Left cardiac atrium (tissue), 4 donors: ENCODE results near the gene NIBAN1. TPM values are rescaled to one million over a fixed set of nuclear protein-coding genes. Genes with fewer than 3 reads are reported as not detected.
A peak's percentile ranks its signal among the peaks of the same experiment; 100 is the strongest.
"Not testable (repeated sequence)": the region's sequence is repeated elsewhere in the genome, so short reads cannot be mapped to it uniquely, and the experiment has no call there.

ENCODE experiments used
- ATAC-seq, 2 donors: fragments of 200-7000 bp; cut with Tn5 transposase; one replicate each; pipeline ENCODE4 v1.9.1; 2020; ENCODE audit warnings: mild to moderate bottlenecking in 2 of 2, moderate library complexity in 2 of 2
- DNase-seq: peaks from one replicate; pipeline ENCODE4 v3.0.0-alpha.2; 2020
- intact Hi-C, 2 donors: fragments of 100-400 bp; cut with DNase I; formaldehyde crosslinking; loops; one replicate each; pipeline versions ENCODE4 v1.14.1 to v1.15.1; 2022 to 2023
- long read RNA-seq: library from polyadenylated mRNA; unstranded; transcript quantifications from one replicate; pipeline ENCODE4 v2.0.0, GENCODE V29; 2021
- total RNA-seq, 2 donors: library from RNA; stranded (reverse); fragmentation: NEBNext Ultra II Directional; extraction: Animal tissue kit (Norgen Biotek cat#: 25700); gene quantifications; one replicate each; pipeline ENCODE4 v1.2.1, GENCODE V29; 2021
- donor health status: DM: no; HTN: yes; CAD: no.
- donor health status: DM: no; HTN: yes; CAD: no; lungs with severe emphysema.
- donor health status: DM: yes; HTN: yes; CAD: no.
- donor health status: Dilated cardiomyopathy.

NIBAN1 gene
- 100 to 1,000 TPM; 281 to 313 TPM for total RNA-seq
- long read RNA-seq, full-length matches to known transcripts = 211 of 399 reads
- long read RNA-seq, partial matches to known transcripts = 25 of 399 reads
- long read RNA-seq, other reads (novel, unspliced or antisense) = 163 of 399 reads

- peak; percentile 76 to 89 for ATAC-seq
- intact Hi-C loops = loop anchor here in 1 of 2 donors (5.0 kb wide), 1 partner anchor 92 kb away; no protein-coding TSS in a partner anchor
- DNase-seq = peak; percentile 80
These were observed at the start of gene NIBAN1 for GRCh38 chr1:184974056-184974836. Gene NIBAN1, minus strand, starts transcription at chr1:184974508. Its CDS starts 152 bp downstream, at chr1:184974356.

GRCh38 chr1:185017966-185018365 is 43.7 kb upstream of the NIBAN1 start:
- no peak for DNase-seq
- ATAC-seq = peak in 1 of 2 donors; percentile 37
- intact Hi-C loops = no loop called here

DNA sequence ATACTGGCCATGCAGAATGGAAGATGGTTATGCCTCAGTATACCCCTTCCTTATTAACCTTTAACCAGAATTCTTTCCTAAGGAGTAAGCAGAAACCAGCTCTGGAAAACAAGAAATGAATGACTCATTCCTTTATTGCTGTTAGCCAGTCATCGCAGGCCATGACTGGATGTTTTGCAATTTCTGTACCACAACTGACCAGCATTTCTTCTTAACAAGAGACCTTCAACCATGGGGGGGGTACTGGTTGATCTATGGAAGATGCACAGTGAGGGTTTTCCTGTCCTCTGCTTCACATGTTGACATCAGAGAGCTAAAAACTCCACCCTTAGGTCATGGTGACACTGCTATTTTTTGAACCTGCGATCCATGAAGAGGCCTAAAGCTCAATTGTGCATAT is 43.0 kb upstream of the NIBAN1 start:
- ATAC-seq = no peak
- DNase-seq = no peak
- intact Hi-C loops = no loop called here

DNA sequence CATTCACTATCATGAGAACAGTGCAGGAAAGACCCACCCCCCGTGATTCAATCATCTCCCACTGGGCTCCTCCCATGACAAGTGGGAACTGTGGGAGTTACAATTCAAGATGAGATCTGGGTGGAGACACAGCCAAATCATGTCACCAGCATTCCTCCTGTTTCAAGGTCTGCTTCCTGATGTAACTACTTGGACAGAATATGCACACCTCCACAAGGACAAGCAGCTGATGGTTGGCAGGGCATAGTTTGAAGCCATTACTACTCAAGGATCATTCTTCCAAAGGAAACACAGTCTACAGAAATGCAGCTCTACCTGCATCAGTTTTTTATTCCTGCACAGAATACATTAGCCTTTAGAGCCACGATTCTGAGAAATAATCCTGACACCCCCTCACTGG is 42.6 kb upstream of the NIBAN1 start:
- ATAC-seq = no peak
- intact Hi-C loops = no loop called here
- no peak for DNase-seq

DNA sequence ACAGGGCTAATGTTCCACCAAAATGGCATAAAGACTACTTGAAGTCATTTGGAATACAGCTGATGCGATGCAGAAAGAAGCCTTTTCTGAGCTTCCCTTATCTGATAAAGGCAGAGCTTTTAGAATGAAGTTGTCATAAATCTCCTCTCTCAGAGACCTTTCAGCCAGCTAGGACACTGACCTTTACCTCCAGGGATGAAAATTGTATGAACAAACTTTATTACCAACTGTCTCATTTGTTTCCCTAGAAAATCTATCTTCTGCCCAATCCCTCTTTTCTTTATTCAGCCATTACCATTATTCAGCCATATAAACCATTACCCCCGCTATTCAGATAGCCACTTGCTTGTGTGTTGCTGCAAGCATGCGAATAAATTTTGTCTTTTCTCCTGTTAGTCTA is 41.3 kb upstream of the NIBAN1 start:
- DNase-seq = no peak
- intact Hi-C loops = no loop called here
- no peak for ATAC-seq

DNA sequence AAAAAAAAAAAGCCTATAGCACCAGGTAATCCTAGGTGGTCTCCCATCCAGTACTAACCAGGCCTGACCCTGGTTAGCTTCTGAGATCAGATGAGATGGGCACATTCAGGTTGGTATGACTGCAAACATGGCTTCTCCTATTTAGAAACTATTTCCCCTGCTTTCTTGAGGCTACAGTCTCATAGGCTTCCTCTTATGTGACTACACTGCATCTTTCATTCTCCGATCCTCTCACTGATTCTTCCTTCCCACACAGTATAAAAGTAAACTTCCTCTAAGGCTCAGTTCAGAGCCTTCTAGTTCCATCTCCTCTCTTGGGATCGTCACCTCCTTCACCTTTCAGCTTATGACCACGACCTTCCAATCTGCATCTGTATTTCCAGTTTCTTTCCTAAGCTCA is 40.6 kb upstream of the NIBAN1 start:
- no peak for ATAC-seq
- no peak for DNase-seq
- intact Hi-C loops = no loop called here

DNA sequence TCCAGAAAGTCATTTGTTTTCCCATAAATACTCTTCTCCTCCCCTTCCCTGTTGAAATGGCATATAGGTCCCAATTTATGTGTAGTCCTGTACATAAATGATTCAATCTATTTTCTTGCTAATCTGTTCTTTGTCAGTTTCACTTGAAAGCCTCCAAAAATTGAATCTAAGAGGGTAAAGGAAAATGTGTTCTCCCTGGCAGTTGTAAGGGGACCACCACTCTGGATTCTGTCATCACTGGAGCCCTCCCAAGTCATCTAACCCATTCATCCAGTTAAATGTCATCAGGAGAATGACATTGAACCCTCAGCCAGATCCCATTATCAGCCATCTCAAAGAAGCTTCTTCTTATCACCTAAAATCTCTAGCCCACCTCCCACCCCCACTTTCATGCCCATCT is 36.1 kb upstream of the NIBAN1 start:
- intact Hi-C loops = no loop called here
- no peak for DNase-seq
- no peak for ATAC-seq

DNA sequence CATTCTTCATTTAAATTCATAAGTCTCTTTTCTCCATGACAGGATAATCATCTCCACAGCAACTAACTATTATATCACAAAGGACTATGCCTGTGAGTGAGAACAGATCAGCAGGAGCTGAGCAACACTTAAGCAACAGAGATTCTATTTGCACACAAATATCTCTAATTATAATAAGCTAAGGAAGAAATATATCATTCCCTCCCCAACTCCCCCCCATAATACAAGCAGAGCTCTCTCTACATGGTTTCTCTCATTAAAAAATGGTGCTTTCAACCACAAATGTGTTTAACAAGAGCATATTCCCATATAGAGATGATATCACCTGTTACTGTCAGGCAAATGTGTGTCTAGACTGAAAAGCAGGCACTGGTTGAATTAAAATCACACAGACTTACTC is 34.5 kb upstream of the NIBAN1 start:
- no peak for ATAC-seq

GRCh38 chr1:185001312-185001880 is 27.1 kb upstream of the NIBAN1 start:
- DNase-seq, intact Hi-C loops, ATAC-seq: not testable (repeated sequence)

More for the DNA sequence above, 34.5 kb upstream of the NIBAN1 start:
- intact Hi-C loops = no loop called here
- DNase-seq = no peak

- ATAC-seq, intact Hi-C loops, DNase-seq: not testable (repeated sequence)
These were observed 25.7 kb upstream of the NIBAN1 start for GRCh38 chr1:184999974-185000373.

- ATAC-seq (no peak), DNase-seq (no peak)
- intact Hi-C loops = no loop called here
These were observed 20.0 kb upstream of the NIBAN1 start for GRCh38 chr1:184994301-184994700.

- ATAC-seq (no peak), DNase-seq (no peak)
- intact Hi-C loops = no loop called here
These were observed 18.0 kb upstream of the NIBAN1 start for GRCh38 chr1:184992271-184992670.

DNA sequence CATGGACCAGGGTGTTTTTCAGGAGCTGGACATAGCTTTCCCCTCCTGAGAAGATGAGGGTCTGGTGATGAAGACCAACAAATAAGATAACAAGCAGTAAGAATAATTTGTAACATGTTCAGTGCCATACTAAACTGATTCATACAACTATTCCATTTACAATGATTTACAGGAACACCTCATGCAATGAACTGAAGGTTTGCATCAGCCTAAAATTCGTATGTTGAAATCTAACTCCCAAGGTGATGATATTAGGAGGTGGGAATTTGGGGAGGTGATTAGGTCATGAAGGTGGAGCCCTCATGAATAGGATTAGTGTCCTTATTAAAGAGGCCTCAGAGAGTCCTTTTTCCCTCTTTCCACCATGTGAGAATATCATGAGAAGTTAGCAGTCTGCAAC is 15.9 kb upstream of the NIBAN1 start:
- ATAC-seq (no peak), DNase-seq (no peak)
- intact Hi-C loops = no loop called here

- no peak for ATAC-seq
- intact Hi-C loops = loop anchor here in 1 of 2 donors (10.0 kb wide), 1 partner anchor 176 kb away; no protein-coding TSS in a partner anchor
- DNase-seq = no peak
These were observed 14.2 kb upstream of the NIBAN1 start for GRCh38 chr1:184988506-184988905.

DNA sequence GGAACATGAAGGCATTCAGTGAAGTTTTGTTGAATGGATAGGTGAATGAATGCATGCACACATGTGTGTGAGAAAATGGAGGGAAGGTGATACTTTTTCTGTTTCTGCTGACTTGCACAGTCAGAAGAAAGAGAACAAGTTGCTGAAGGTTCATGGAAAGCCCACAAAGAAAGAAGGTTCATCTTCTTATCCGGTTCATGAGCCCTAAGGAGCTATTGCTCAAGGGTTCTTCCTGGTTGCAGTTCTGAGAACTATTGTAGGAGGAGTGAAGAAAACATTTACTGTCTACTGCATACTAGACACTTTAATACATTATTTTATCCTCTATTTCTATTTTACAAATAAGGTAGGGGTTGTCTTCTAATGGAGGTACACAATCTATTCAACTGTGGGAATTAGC is 13.4 kb upstream of the NIBAN1 start:
- DNase-seq (no peak), ATAC-seq (no peak)
- intact Hi-C loops = loop anchor here in 1 of 2 donors (10.0 kb wide), 1 partner anchor 177 kb away; no protein-coding TSS in a partner anchor

GRCh38 chr1:184986250-184986649 is 11.9 kb upstream of the NIBAN1 start:
- DNase-seq (no peak), ATAC-seq (peak in 1 of 2 donors; percentile 37)
- intact Hi-C loops = loop anchor here in 1 of 2 donors (10.0 kb wide), 1 partner anchor 179 kb away; no protein-coding TSS in a partner anchor

DNA sequence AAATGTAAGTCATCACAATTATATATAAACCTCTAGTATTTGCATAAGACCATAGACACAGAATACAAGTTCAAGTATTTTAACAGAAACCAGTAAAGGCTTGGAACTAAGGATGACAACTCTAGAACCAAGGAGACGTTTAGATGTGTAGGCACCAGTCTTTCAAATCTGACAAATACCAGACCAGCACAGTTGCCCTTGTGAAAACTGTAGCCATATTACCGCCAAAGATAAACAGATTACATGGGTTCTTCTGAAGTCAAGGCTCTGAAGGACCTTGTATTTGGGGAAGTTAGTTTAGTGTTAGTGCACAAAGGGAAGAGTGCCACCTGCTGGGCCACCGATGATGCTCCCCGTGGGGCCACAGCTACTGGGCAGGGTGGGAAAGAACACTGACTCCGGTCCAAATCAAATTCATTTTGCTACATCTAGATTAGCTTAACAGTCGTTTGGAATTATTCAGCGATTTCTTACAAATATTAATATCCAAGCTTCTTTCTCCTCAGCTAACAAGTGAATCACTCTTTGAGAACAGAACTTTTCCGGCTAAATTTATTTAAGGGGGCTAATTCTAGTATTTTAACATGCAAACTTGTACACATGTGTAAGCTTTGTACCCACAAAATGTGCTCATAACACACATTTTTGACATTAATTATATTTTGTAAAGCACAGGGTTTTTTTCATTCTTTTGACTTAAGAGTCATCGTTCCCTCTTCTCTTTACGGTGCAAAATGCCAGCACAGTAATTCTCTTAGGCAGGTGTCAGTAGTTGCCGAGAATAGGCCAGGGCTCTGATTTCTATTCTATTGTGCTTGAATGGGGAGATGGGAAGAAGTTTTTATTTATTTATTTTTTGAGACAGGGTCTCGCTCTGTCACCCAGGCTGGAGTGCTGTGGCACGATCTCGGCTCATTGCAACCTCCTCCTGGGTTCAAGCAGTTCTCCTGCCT is 8.0 kb upstream of the NIBAN1 start:
- DNase-seq = peak; percentile 83
- intact Hi-C loops = loop anchor here (1.0 to 10.0 kb wide), 3 partner anchors 175 to 183 kb away; no protein-coding TSS in a partner anchor
- peak; percentile 97 to 98 for ATAC-seq

GRCh38 chr1:184980726-184981125 is 6.4 kb upstream of the NIBAN1 start:
- DNase-seq (no peak), ATAC-seq (no peak)
- intact Hi-C loops = loop anchor here (5.0 to 10.0 kb wide), 2 partner anchors 173 to 184 kb away; no protein-coding TSS in a partner anchor
